H9 (cell line): Measurements from ENCODE around the gene DNAH12. TPM values are rescaled to one million over a fixed set of nuclear protein-coding genes. Genes with fewer than 3 reads are reported as not detected.

Experiments
- DNase-seq: peaks from one replicate; pipeline ENCODE4 v3.0.0-alpha.2; 2017
- H2AFZ ChIP-seq: one replicate; pipeline ENCODE4 v1.6.1; 2013; ENCODE audit warnings: mild to moderate bottlenecking, low read length, control low read depth, moderate library complexity
- H2AK5ac ChIP-seq: 2 replicates; pipeline ENCODE4 v1.6.1; 2013; ENCODE audit warnings: low read length, control low read depth, mixed read lengths; ENCODE audit not compliant: insufficient read length
- H2BK120ac ChIP-seq: one replicate; pipeline ENCODE4 v1.6.1; 2013; ENCODE audit warnings: low read depth, mild to moderate bottlenecking, low read length, control low read depth, inconsistent platforms; ENCODE audit not compliant: poor library complexity, severe bottlenecking
- H2BK12ac ChIP-seq: 2 replicates; pipeline ENCODE4 v1.6.1; 2013; ENCODE audit warnings: low read length, control low read depth, mixed read lengths, low read depth; ENCODE audit not compliant: insufficient read length
- H2BK15ac ChIP-seq: 2 replicates; pipeline ENCODE4 v1.6.1; 2013; ENCODE audit warnings: low read depth, low read length, control low read depth
- H2BK20ac ChIP-seq: one replicate; pipeline ENCODE4 v1.6.1; 2013; ENCODE audit warnings: low read depth, mild to moderate bottlenecking, low read length, control low read depth, inconsistent platforms; ENCODE audit not compliant: poor library complexity, severe bottlenecking
- H2BK5ac ChIP-seq: 2 replicates; pipeline ENCODE4 v1.6.1; 2013; ENCODE audit warnings: low read length, control low read depth, mixed read lengths; ENCODE audit not compliant: insufficient read length
- H3K14ac ChIP-seq: 2 replicates; pipeline ENCODE4 v1.6.1; 2013; ENCODE audit warnings: low read length, control low read depth; ENCODE audit not compliant: insufficient read depth
- H3K18ac ChIP-seq: 2 replicates; pipeline ENCODE4 v1.6.1; 2013; ENCODE audit warnings: low read depth, mild to moderate bottlenecking, mixed read lengths, low read length, control low read depth; ENCODE audit not compliant: insufficient read length
- H3K23ac ChIP-seq: 2 replicates; pipeline ENCODE4 v1.6.1; 2013; ENCODE audit warnings: low read length, control low read depth, mixed read lengths, low read depth; ENCODE audit not compliant: insufficient read length
- H3K23me2 ChIP-seq: 2 replicates; pipeline ENCODE4 v1.6.1; 2013; ENCODE audit warnings: low read depth, mild to moderate bottlenecking, mixed read lengths, low read length, control low read depth; ENCODE audit not compliant: insufficient read length, poor library complexity, severe bottlenecking
- H3K27ac ChIP-seq: 2 replicates; pipeline ENCODE4 v1.5.1; 2013; ENCODE audit warnings: low read length, control low read depth, mixed read lengths, low read depth; ENCODE audit not compliant: insufficient read length
- H3K27me3 ChIP-seq: 2 replicates; pipeline ENCODE4 v1.6.1; 2013; ENCODE audit warnings: low read length, control low read depth, inconsistent platforms; ENCODE audit not compliant: insufficient read depth
- H3K4ac ChIP-seq: 2 replicates; pipeline ENCODE4 v1.6.1; 2013; ENCODE audit warnings: low read depth, mild to moderate bottlenecking, control low read depth, inconsistent platforms, low read length, moderate library complexity
- H3K4me1 ChIP-seq: 2 replicates; pipeline ENCODE4 v1.6.1; 2013; ENCODE audit warnings: low read length, control low read depth, inconsistent platforms; ENCODE audit not compliant: insufficient read depth
- H3K4me2 ChIP-seq: 2 replicates; pipeline ENCODE4 v1.6.1; 2013; ENCODE audit warnings: low read length, control low read depth, mixed read lengths; ENCODE audit not compliant: insufficient read length, insufficient read depth
- H3K56ac ChIP-seq: 2 replicates; pipeline ENCODE4 v1.6.1; 2013; ENCODE audit warnings: low read depth, mild to moderate bottlenecking, mixed read lengths, low read length, control low read depth; ENCODE audit not compliant: insufficient read length
- H3K79me1 ChIP-seq: 2 replicates; pipeline ENCODE4 v1.6.1; 2013; ENCODE audit warnings: low read depth, mild to moderate bottlenecking, moderate library complexity, low read length, control low read depth, inconsistent platforms; ENCODE audit not compliant: insufficient read depth, poor library complexity, severe bottlenecking
- H3K79me2 ChIP-seq: 2 replicates; pipeline ENCODE4 v1.6.1; 2013; ENCODE audit warnings: low read length, control low read depth, inconsistent platforms; ENCODE audit not compliant: insufficient read depth
- H3K9ac ChIP-seq: 2 replicates; pipeline ENCODE4 v1.6.1; 2013; ENCODE audit warnings: low read length, control low read depth, mixed read lengths; ENCODE audit not compliant: insufficient read length; ENCODE audit errors: extremely low read depth
- H3K9me3 ChIP-seq: one replicate; pipeline ENCODE4 v1.6.1; 2013; ENCODE audit warnings: low read depth, low read length, inconsistent platforms; ENCODE audit not compliant: control insufficient read depth
- H3T11ph ChIP-seq: one replicate; pipeline ENCODE4 v1.6.1; 2013; ENCODE audit warnings: mild to moderate bottlenecking, low read length, control low read depth, inconsistent platforms
- H4K20me1 ChIP-seq: one replicate; pipeline ENCODE4 v1.6.1; 2013; ENCODE audit not compliant: control insufficient read depth, insufficient read length, insufficient read depth
- H4K5ac ChIP-seq: 2 replicates; pipeline ENCODE4 v1.6.1; 2013; ENCODE audit warnings: low read depth, mild to moderate bottlenecking, mixed read lengths, low read length, control low read depth; ENCODE audit not compliant: insufficient read length
- H4K8ac ChIP-seq: replicated peaks from 2 replicates; pipeline ENCODE4 v1.6.1; 2013; ENCODE audit warnings: low read length, control low read depth, mixed read lengths, low read depth; ENCODE audit not compliant: insufficient read length
- H4K91ac ChIP-seq: 2 replicates; pipeline ENCODE4 v1.6.1; 2013; ENCODE audit warnings: low read depth, mild to moderate bottlenecking, moderate library complexity, mixed read lengths, low read length, control low read depth; ENCODE audit not compliant: insufficient read length
- H3K27ac Mint-ChIP-seq, 3 experiments: 2 replicates in 2 of 3; 3 replicates in 1 of 3; pipeline ENCODE4 v1.8.0; 2020 to 2021; ENCODE audit warnings: mixed read lengths in 3 of 3, mild to moderate bottlenecking in 1 of 3, moderate library complexity in 1 of 3
- H3K27me3 Mint-ChIP-seq: 2 replicates; pipeline ENCODE4 v1.8.0; 2021; ENCODE audit warnings: low read depth, mild to moderate bottlenecking, moderate library complexity, mixed read lengths
- H3K36me3 Mint-ChIP-seq, 3 experiments: 2 replicates in 2 of 3; 3 replicates in 1 of 3; pipeline ENCODE4 v1.8.0; 2020 to 2021; ENCODE audit warnings: low read depth in 3 of 3, mixed read lengths in 3 of 3; ENCODE audit not compliant: insufficient read depth in 1 of 3
- H3K4me1 Mint-ChIP-seq, 2 experiments: 2 replicates each; pipeline ENCODE4 v1.8.0; 2020; ENCODE audit warnings: mixed read lengths in 2 of 2
- H3K4me3 Mint-ChIP-seq, 2 experiments: 2 replicates in 1 of 2; 3 replicates in 1 of 2; pipeline ENCODE4 v1.8.0; 2020 to 2021; ENCODE audit warnings: mild to moderate bottlenecking in 2 of 2, mixed read lengths in 2 of 2, moderate library complexity in 1 of 2
- H3K9me3 Mint-ChIP-seq, 2 experiments: 2 replicates in 1 of 2; 3 replicates in 1 of 2; pipeline ENCODE4 v1.8.0; 2020; ENCODE audit warnings: mild to moderate bottlenecking in 2 of 2, mixed read lengths in 2 of 2, moderate library complexity in 1 of 2
- CTCF ChIP-seq: fragments of 200-600 bp; sonication (generic); conservative IDR thresholded peaks from 3 replicates; pipeline ENCODE4 v1.8.0; 2021; ENCODE audit warnings: antibody characterized with exemption, mild to moderate bottlenecking
- total RNA-seq: library from RNA; stranded (reverse); gene quantifications from 2 replicates; pipeline ENCODE4 v1.2.1, GENCODE V29; 2021

Gene DNAH12
- total RNA-seq, 1 experiment from 2014 or later, result not detected

GRCh38 chr3:57257678-57258077 is 286.5 kb downstream of the DNAH12 start:
- Histone ChIP-seq H3K23me2 (no peaks in the 10 kb centered on the region), H3K14ac (no peak overlapping the region), H3K4me2 (no peak overlapping the region), H2AFZ (no peak overlapping the region), H3K18ac (no peak overlapping the region), H3K27me3 (no peaks in the 10 kb centered on the region), H3K27ac (no peak overlapping the region), H3K9ac (no peak overlapping the region), H4K20me1 (no peaks in the 10 kb centered on the region), H3K79me1 (no peaks in the 10 kb centered on the region), H4K8ac (no peak overlapping the region), H3K4ac (no peak overlapping the region), H3K4me1 (no peaks in the 10 kb centered on the region), H3K9me3 (no peaks in the 10 kb centered on the region), H3K56ac (no peak overlapping the region), H4K5ac (no peak overlapping the region), H2BK12ac (no peak overlapping the region), H2BK120ac (no peak overlapping the region), H3T11ph (no peak overlapping the region), H2AK5ac (no peak overlapping the region), H4K91ac (no peak overlapping the region), H3K79me2 (no peaks in the 10 kb centered on the region), H2BK20ac (no peak overlapping the region), H3K23ac (no peak overlapping the region), H2BK15ac (no peak overlapping the region), H2BK5ac (no peak overlapping the region)
- no peak for TF ChIP-seq CTCF
- peaks cover 2 to 3% of the 10 kb centered on the region in 2 experiments; a peak in 3 of 5 replicates for H3K9me3 Mint-ChIP-seq
- H3K36me3 Mint-ChIP-seq, result peaks cover 26 to 52% (median 51%) of the 10 kb centered on the region in 3 experiments
- no peak overlapping the region for H3K4me3 Mint-ChIP-seq
- H3K27ac Mint-ChIP-seq, result no peak overlapping the region
- H3K4me1 Mint-ChIP-seq, result no peaks in the 10 kb centered on the region
- no peak for DNase-seq
- H3K27me3 Mint-ChIP-seq, result no peaks in the 10 kb centered on the region
